HL-60 (cell line): Measurements from ENCODE around the gene PTPRT.

ENCODE experiments used
- DNase-seq, 2 experiments: peaks; one replicate each; pipeline ENCODE4 v3.0.0-alpha.2; 2010 to 2020; ENCODE audit warnings: low read depth in 1 of 2, low spot score in 1 of 2
- H3K27ac ChIP-seq: fragments of 250-450 bp; sonication (Bioruptor Pico); replicated peaks from 2 replicates; pipeline ENCODE4 v1.5.1; 2020; ENCODE audit warnings: mild to moderate bottlenecking, moderate library complexity
- H3K27me3 ChIP-seq: fragments of 250-450 bp; sonication (Bioruptor Pico); 2 replicates; pipeline ENCODE4 v1.5.1; 2021; ENCODE audit warnings: mild to moderate bottlenecking, moderate library complexity; ENCODE audit not compliant: insufficient read depth, poor library complexity, severe bottlenecking
- H3K4me3 ChIP-seq: replicated peaks from 2 replicates; pipeline ENCODE4 v1.5.1; 2011; ENCODE audit warnings: mild to moderate bottlenecking, control low read depth, low read length; ENCODE audit not compliant: insufficient read depth
- GABPA ChIP-seq: IDR thresholded peaks from 2 replicates; pipeline ENCODE4 v1.6.1; 2012; ENCODE audit warnings: low read depth
- POLR2AphosphoS5 ChIP-seq: IDR thresholded peaks from 2 replicates; pipeline ENCODE4 v1.6.1; 2012; ENCODE audit warnings: low read depth
- SPI1 ChIP-seq: IDR thresholded peaks from 2 replicates; pipeline ENCODE4 v1.6.1; 2012; ENCODE audit warnings: low read depth, mild to moderate bottlenecking, borderline replicate concordance
- TF ChIP-seq, protein P1 (sequence below): IDR thresholded peaks from 2 replicates; pipeline ENCODE4 v1.6.1; 2012; ENCODE audit warnings: low read depth; ENCODE audit not compliant: insufficient replicate concordance
- TF ChIP-seq, protein P2 (sequence below): IDR thresholded peaks from one replicate; pipeline ENCODE4 v1.5.1; 2011; ENCODE audit warnings: low read length, control low read depth, inconsistent platforms; ENCODE audit not compliant: insufficient read depth

The PTPRT gene

DNA sequence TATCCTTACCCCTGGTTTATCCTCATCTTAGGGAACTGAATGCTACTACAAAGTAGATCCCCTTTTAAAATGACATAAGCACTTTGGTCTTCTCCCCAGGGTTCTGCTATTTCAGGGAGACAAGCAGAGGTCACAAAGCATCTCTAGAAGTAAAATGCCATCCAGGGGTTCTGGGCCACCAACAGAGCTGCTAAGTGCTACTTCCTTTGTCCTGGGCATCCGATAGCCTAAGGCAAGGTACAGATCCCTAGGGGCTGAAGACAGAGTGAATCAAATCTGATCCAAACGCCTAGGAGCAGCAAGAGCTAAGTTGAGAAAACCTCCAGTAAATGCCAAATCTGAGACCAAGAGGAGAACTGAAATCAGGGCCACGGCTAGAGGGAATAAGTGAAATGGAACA, 161.2 kb downstream of the PTPRT start:
- DNase-seq = no peak
- no peak overlapping the region for H3K27ac ChIP-seq
- H3K4me3 ChIP-seq = no peak overlapping the region
- TF ChIP-seq, protein P1, sequence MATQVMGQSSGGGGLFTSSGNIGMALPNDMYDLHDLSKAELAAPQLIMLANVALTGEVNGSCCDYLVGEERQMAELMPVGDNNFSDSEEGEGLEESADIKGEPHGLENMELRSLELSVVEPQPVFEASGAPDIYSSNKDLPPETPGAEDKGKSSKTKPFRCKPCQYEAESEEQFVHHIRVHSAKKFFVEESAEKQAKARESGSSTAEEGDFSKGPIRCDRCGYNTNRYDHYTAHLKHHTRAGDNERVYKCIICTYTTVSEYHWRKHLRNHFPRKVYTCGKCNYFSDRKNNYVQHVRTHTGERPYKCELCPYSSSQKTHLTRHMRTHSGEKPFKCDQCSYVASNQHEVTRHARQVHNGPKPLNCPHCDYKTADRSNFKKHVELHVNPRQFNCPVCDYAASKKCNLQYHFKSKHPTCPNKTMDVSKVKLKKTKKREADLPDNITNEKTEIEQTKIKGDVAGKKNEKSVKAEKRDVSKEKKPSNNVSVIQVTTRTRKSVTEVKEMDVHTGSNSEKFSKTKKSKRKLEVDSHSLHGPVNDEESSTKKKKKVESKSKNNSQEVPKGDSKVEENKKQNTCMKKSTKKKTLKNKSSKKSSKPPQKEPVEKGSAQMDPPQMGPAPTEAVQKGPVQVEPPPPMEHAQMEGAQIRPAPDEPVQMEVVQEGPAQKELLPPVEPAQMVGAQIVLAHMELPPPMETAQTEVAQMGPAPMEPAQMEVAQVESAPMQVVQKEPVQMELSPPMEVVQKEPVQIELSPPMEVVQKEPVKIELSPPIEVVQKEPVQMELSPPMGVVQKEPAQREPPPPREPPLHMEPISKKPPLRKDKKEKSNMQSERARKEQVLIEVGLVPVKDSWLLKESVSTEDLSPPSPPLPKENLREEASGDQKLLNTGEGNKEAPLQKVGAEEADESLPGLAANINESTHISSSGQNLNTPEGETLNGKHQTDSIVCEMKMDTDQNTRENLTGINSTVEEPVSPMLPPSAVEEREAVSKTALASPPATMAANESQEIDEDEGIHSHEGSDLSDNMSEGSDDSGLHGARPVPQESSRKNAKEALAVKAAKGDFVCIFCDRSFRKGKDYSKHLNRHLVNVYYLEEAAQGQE = no peak
- TF ChIP-seq GABPA (no peak), SPI1 (no peak), POLR2AphosphoS5 (no peak)
- TF ChIP-seq, protein P2, sequence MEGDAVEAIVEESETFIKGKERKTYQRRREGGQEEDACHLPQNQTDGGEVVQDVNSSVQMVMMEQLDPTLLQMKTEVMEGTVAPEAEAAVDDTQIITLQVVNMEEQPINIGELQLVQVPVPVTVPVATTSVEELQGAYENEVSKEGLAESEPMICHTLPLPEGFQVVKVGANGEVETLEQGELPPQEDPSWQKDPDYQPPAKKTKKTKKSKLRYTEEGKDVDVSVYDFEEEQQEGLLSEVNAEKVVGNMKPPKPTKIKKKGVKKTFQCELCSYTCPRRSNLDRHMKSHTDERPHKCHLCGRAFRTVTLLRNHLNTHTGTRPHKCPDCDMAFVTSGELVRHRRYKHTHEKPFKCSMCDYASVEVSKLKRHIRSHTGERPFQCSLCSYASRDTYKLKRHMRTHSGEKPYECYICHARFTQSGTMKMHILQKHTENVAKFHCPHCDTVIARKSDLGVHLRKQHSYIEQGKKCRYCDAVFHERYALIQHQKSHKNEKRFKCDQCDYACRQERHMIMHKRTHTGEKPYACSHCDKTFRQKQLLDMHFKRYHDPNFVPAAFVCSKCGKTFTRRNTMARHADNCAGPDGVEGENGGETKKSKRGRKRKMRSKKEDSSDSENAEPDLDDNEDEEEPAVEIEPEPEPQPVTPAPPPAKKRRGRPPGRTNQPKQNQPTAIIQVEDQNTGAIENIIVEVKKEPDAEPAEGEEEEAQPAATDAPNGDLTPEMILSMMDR = no peak
- H3K27me3 ChIP-seq = no peaks in the 10 kb centered on the region

DNA sequence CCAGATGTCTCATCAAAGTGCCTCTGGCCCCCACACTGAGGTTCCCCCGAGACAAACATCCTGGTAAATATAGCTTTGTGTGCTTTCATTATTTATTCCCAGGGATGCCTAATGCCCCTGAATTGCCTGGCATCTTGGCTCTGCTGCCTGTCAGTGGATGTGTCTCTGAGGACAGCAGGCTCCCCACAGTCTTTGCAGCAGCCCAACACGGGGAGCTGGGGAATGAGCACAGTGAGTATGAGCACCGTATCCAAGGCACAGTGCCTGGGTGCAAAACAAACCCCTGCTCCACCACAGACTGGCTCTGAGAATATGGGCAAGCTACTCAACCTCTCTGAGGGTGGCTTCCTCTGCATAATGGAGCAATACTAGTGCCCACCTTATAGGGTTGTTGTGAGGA, 165.9 kb downstream of the PTPRT start:
- DNase-seq = no peak
- Histone ChIP-seq H3K4me3 (no peak overlapping the region), H3K27me3 (no peaks in the 10 kb centered on the region), H3K27ac (no peak overlapping the region)
- no peak for TF ChIP-seq GABPA

DNA sequence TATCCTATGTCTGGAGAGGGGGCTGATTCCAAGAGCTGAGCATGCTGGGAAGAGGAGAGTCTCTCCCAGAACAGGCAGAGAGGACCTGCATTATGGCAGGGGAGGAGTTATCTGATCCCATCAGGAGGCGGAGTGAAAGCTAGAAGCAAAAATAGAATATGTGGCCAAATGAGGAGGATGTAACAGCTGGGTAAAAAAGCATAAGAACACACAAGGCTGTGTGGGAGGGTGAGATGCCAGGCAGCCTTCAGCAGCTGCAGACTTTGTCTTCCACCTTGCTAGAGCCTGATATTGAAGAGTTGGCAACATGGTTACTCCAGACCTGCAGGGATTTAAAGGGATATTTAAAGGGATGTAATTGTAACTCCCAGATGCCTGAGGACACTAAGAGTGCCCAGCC, 167.1 kb downstream of the PTPRT start:
- TF ChIP-seq, protein P2 = no peak
- TF ChIP-seq POLR2AphosphoS5 (no peak), GABPA (no peak), SPI1 (no peak)
- TF ChIP-seq, protein P1 = no peak

DNA sequence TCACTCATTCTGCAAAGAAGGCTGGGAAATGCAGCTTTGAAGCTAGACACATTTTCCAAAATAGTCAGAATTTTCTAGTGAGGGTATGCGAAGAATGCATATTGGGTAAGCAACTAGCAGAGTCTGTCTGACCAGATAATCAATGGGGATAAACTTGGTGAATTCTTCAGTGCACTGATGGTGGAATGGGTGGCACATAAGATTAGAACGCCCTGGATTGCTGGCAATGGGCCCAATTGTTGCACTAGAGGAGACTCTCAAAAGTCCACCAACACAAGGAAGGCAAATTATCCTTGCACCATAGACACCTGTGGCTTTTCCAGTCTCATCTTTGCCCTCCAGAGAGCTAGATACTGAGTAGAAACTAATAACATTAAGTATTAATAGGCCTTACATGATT, 167.6 kb downstream of the PTPRT start:
- no peak overlapping the region for H3K4me3 ChIP-seq

More for the DNA sequence above, 167.1 kb downstream of the PTPRT start:
- Histone ChIP-seq H3K27me3 (no peaks in the 10 kb centered on the region), H3K4me3 (no peak overlapping the region), H3K27ac (no peak overlapping the region)
- DNase-seq = no peak

More for the DNA sequence above, 167.6 kb downstream of the PTPRT start:
- H3K27me3 ChIP-seq = no peaks in the 10 kb centered on the region
- no peak overlapping the region for H3K27ac ChIP-seq
- DNase-seq = no peak
- TF ChIP-seq SPI1 (no peak), POLR2AphosphoS5 (no peak), GABPA (no peak)
- TF ChIP-seq, protein P1 = no peak
- TF ChIP-seq, protein P2 = no peak
